GM18499 (cell line): ENCODE measurements around the gene RAD51B.

Source experiments
- ATAC-seq: cut with Tn5 transposase; IDR thresholded peaks from one replicate; pipeline ENCODE4 v1.9.1; 2021; ENCODE audit warnings: moderate number of reproducible peaks; ENCODE audit not compliant: insufficient read depth, unreplicated experiment

Gene RAD51B

GRCh38 chr14:68476212-68477109 is 656.9 kb downstream of the RAD51B start:
- ATAC-seq: peak; percentile 73

- ATAC-seq: no peak
These were observed 657.5 kb downstream of the RAD51B start for GRCh38 chr14:68477110-68477455.

- no peak for ATAC-seq
These were observed 658.0 kb downstream of the RAD51B start for GRCh38 chr14:68477461-68478085.

- ATAC-seq: no peak
These were observed 659.7 kb downstream of the RAD51B start for GRCh38 chr14:68479247-68479646.

- ATAC-seq: no peak
These were observed 662.4 kb downstream of the RAD51B start for GRCh38 chr14:68482018-68482417.

GRCh38 chr14:68482772-68483395 is 663.3 kb downstream of the RAD51B start:
- no peak for ATAC-seq

GRCh38 chr14:68486033-68486732 is 666.6 kb downstream of the RAD51B start:
- ATAC-seq: no peak

GRCh38 chr14:68486809-68487208 is 667.2 kb downstream of the RAD51B start:
- no peak for ATAC-seq

- no peak for ATAC-seq
These were observed 668.4 kb downstream of the RAD51B start for GRCh38 chr14:68487805-68488590.

- ATAC-seq: no peak
These were observed 672.2 kb downstream of the RAD51B start for GRCh38 chr14:68491793-68492192.

- ATAC-seq: no peak
These were observed 673.0 kb downstream of the RAD51B start for GRCh38 chr14:68492381-68493151.

GRCh38 chr14:68493152-68493911 is 673.8 kb downstream of the RAD51B start:
- ATAC-seq: no peak

GRCh38 chr14:68495101-68496039 is 675.8 kb downstream of the RAD51B start:
- no peak for ATAC-seq

- no peak for ATAC-seq
These were observed 677.4 kb downstream of the RAD51B start for GRCh38 chr14:68497011-68497410.

- ATAC-seq: no peak
These were observed 679.9 kb downstream of the RAD51B start for GRCh38 chr14:68499451-68499850.

GRCh38 chr14:68501171-68501570 is 681.6 kb downstream of the RAD51B start:
- ATAC-seq: no peak

GRCh38 chr14:68501614-68502052 is 682.1 kb downstream of the RAD51B start:
- no peak for ATAC-seq
